H1 (cell line): ENCODE measurements around the gene LRRC4C. TPM values are rescaled to one million over a fixed set of nuclear protein-coding genes. Genes with fewer than 3 reads are reported as not detected.

Experiments used
- CTCF ChIA-PET: fragments of 300-600 bp; sonication (Branson Sonifier 250); formaldehyde crosslinking; loops from one replicate; lab custom pipeline; 2021; ENCODE audit not compliant: partially characterized antibody; lab: Charles Lee
- POLR2A ChIA-PET: fragments of 300-600 bp; sonication (Branson Sonifier 250); formaldehyde crosslinking; loops from one replicate; lab custom pipeline; 2021; ENCODE audit warnings: inconsistent platforms; ENCODE audit not compliant: partially characterized antibody; lab: Charles Lee
- DNase-seq, 2 experiments: peaks; one replicate each; pipeline versions ENCODE4 v3.0.0 to v3.0.0-alpha.2; 2010 to 2022; ENCODE audit warnings: low spot score in 2 of 2, low read depth in 1 of 2, mixed read lengths in 1 of 2
- FAIRE-seq: peaks from 2 replicates; lab custom pipeline; 2011; peaks lifted over from hg19 to GRCh38; lab: Jason Lieb, UNC
- H2AFZ ChIP-seq: 2 replicates; pipeline ENCODE4 v1.8.1; 2012; ENCODE audit warnings: low read length, inconsistent platforms
- H2AK5ac ChIP-seq: 2 replicates; pipeline ENCODE4 v1.6.1; 2013; ENCODE audit warnings: low read depth, low read length
- H2BK120ac ChIP-seq: replicated peaks from 2 replicates; pipeline ENCODE3; 2013; ENCODE audit warnings: low read depth, low read length, inconsistent platforms
- H2BK12ac ChIP-seq: 2 replicates; pipeline ENCODE4 v1.6.1; 2013; ENCODE audit warnings: low read depth, low read length
- H2BK15ac ChIP-seq: 2 replicates; pipeline ENCODE4 v1.6.1; 2013; ENCODE audit warnings: low read length
- H2BK20ac ChIP-seq: 2 replicates; pipeline ENCODE4 v1.6.1; 2013; ENCODE audit warnings: low read length
- H2BK5ac ChIP-seq: 2 replicates; pipeline ENCODE4 v1.6.1; 2013; ENCODE audit warnings: low read depth, low read length
- H3K14ac ChIP-seq: 2 replicates; pipeline ENCODE4 v1.6.1; 2013; ENCODE audit warnings: inconsistent platforms; ENCODE audit not compliant: insufficient read length
- H3K18ac ChIP-seq: 2 replicates; pipeline ENCODE4 v1.6.1; 2013; ENCODE audit warnings: low read length; ENCODE audit errors: extremely low read depth
- H3K23ac ChIP-seq: 2 replicates; pipeline ENCODE4 v1.6.1; 2013; ENCODE audit warnings: inconsistent platforms; ENCODE audit not compliant: insufficient read length
- H3K23me2 ChIP-seq: 2 replicates; pipeline ENCODE4 v1.6.1; 2013; ENCODE audit warnings: low read depth, low read length
- H3K27ac ChIP-seq: 2 replicates; pipeline ENCODE4 v1.6.1; 2011; ENCODE audit warnings: low read depth, low read length, inconsistent platforms
- H3K27me3 ChIP-seq, 4 experiments: replicated peaks in 1 of 4; 1 replicate in 1 of 4; 2 replicates in 3 of 4; pipeline versions ENCODE4 v1.6.1 to v1.8.1; 2011 to 2013; ENCODE audit warnings: low read length in 3 of 4, mild to moderate bottlenecking in 3 of 4, inconsistent platforms in 2 of 4, mixed read lengths in 2 of 4, moderate library complexity in 1 of 4; ENCODE audit not compliant: control insufficient read depth in 3 of 4, insufficient read depth in 3 of 4; ENCODE audit errors: extremely low read depth in 1 of 4
- H3K36me3 ChIP-seq, 4 experiments: 2 replicates each; pipeline versions ENCODE4 v1.6.1 to v1.8.1; 2011 to 2013; ENCODE audit warnings: mild to moderate bottlenecking in 4 of 4, low read length in 3 of 4, moderate library complexity in 2 of 4, control low read depth in 1 of 4, inconsistent platforms in 1 of 4; ENCODE audit not compliant: insufficient read depth in 4 of 4, control insufficient read depth in 2 of 4
- H3K4ac ChIP-seq: replicated peaks from 2 replicates; pipeline ENCODE3; 2013; ENCODE audit warnings: low read length, low read depth, mixed read lengths, inconsistent platforms; ENCODE audit not compliant: insufficient read length
- H3K4me1 ChIP-seq, 4 experiments: replicated peaks in 1 of 4; 1 replicate in 1 of 4; 2 replicates in 3 of 4; pipeline versions ENCODE4 v1.6.1 to v1.8.1; 2011 to 2013; ENCODE audit warnings: low read length in 3 of 4, inconsistent platforms in 2 of 4, mixed read lengths in 1 of 4; ENCODE audit not compliant: insufficient read depth in 4 of 4, control insufficient read depth in 3 of 4
- H3K4me2 ChIP-seq, 2 experiments: 2 replicates each; pipeline versions ENCODE4 v1.6.1 to v1.8.1; 2011 to 2013; ENCODE audit warnings: low read depth in 2 of 2, low read length in 2 of 2, control low read depth in 1 of 2, inconsistent platforms in 1 of 2, mild to moderate bottlenecking in 1 of 2; ENCODE audit not compliant: insufficient read depth in 1 of 2
- H3K4me3 ChIP-seq, 4 experiments: fragments of 200-600, 300-600 bp in 1 of 4; sonication (generic), shearing (Covaris generic), sonication (Bioruptor Twin) in 1 of 4; 2 replicates each; pipeline versions ENCODE4 v1.5.1 to v1.8.1; 2011 to 2016; ENCODE audit warnings: low read length in 4 of 4, low read depth in 3 of 4, control low read depth in 2 of 4, inconsistent platforms in 2 of 4, mild to moderate bottlenecking in 2 of 4, mixed read lengths in 1 of 4, moderate library complexity in 1 of 4; ENCODE audit not compliant: insufficient read depth in 2 of 4; ENCODE audit errors: extremely low read depth in 1 of 4
- H3K56ac ChIP-seq: replicated peaks from 2 replicates; pipeline ENCODE3; 2013; ENCODE audit warnings: low read depth, mild to moderate bottlenecking, mixed read lengths, low read length, inconsistent platforms; ENCODE audit not compliant: insufficient read length
- H3K79me1 ChIP-seq: 2 replicates; pipeline ENCODE4 v1.6.1; 2013; ENCODE audit warnings: low read depth, low read length, control low read depth
- H3K79me2 ChIP-seq, 2 experiments: 2 replicates each; pipeline versions ENCODE4 v1.6.1 to v1.8.1; 2012 to 2013; ENCODE audit warnings: low read length in 2 of 2, mild to moderate bottlenecking in 2 of 2, inconsistent platforms in 1 of 2; ENCODE audit not compliant: insufficient read depth in 2 of 2, control insufficient read depth in 1 of 2
- H3K9ac ChIP-seq, 4 experiments: replicated peaks in 1 of 4; 1 replicate in 1 of 4; 2 replicates in 3 of 4; pipeline versions ENCODE4 v1.6.1 to v1.8.1; 2011 to 2013; ENCODE audit warnings: low read depth in 3 of 4, low read length in 3 of 4, control low read depth in 2 of 4, mild to moderate bottlenecking in 2 of 4, moderate library complexity in 2 of 4, inconsistent platforms in 1 of 4; ENCODE audit errors: extremely low read depth in 1 of 4
- H3K9me3 ChIP-seq, 2 experiments: 2 replicates each; pipeline versions ENCODE4 v1.6.1 to v1.8.1; 2012 to 2013; ENCODE audit warnings: mild to moderate bottlenecking in 2 of 2, moderate library complexity in 2 of 2, control low read depth in 1 of 2, inconsistent platforms in 1 of 2, low read depth in 1 of 2, low read length in 1 of 2, mixed read lengths in 1 of 2; ENCODE audit not compliant: insufficient read depth in 2 of 2
- H4K20me1 ChIP-seq, 2 experiments: replicated peaks in 1 of 2; 2 replicates each; pipeline versions ENCODE3 to v1.8.1; 2011 to 2013; ENCODE audit warnings: inconsistent platforms in 2 of 2, low read length in 2 of 2, mild to moderate bottlenecking in 1 of 2; ENCODE audit not compliant: insufficient read depth in 2 of 2, control insufficient read depth in 1 of 2
- H4K5ac ChIP-seq: 2 replicates; pipeline ENCODE4 v1.6.1; 2013; ENCODE audit warnings: low read length, low read depth, mixed read lengths, inconsistent platforms; ENCODE audit not compliant: insufficient read length
- H4K8ac ChIP-seq: 2 replicates; pipeline ENCODE4 v1.8.0; 2013; ENCODE audit warnings: mild to moderate bottlenecking, moderate library complexity, low read length, inconsistent platforms; ENCODE audit not compliant: insufficient read depth; ENCODE audit errors: extremely low read depth
- H4K91ac ChIP-seq: replicated peaks from 2 replicates; pipeline ENCODE3; 2013; ENCODE audit warnings: low read length, mixed read lengths, inconsistent platforms; ENCODE audit not compliant: insufficient read length
- BCL11A ChIP-seq, 2 experiments: IDR thresholded peaks; one replicate each; pipeline ENCODE4 v1.6.1; 2011; ENCODE audit warnings: low read depth in 2 of 2, low read length in 2 of 2, mild to moderate bottlenecking in 2 of 2
- HDAC2 ChIP-seq, 2 experiments: fragments of 300-600 bp in 1 of 2; sonication (generic) in 1 of 2; IDR thresholded peaks; 2 replicates each; pipeline ENCODE4 v1.6.1; 2011 to 2012; ENCODE audit warnings: low read depth in 2 of 2, low read length in 2 of 2, mild to moderate bottlenecking in 2 of 2, moderate library complexity in 2 of 2, borderline replicate concordance in 1 of 2, inconsistent platforms in 1 of 2
- HDAC6 ChIP-seq: IDR thresholded peaks from one replicate; pipeline ENCODE4 v1.7.1; 2012; ENCODE audit warnings: low read depth, mild to moderate bottlenecking, inconsistent platforms, low read length, moderate library complexity
- KDM4A ChIP-seq: IDR thresholded peaks from one replicate; pipeline ENCODE4 v1.7.1; 2012; ENCODE audit warnings: low read depth, mild to moderate bottlenecking, moderate library complexity, low read length, inconsistent platforms; ENCODE audit not compliant: severe bottlenecking
- POU5F1 ChIP-seq: IDR thresholded peaks from 2 replicates; pipeline ENCODE4 v1.6.1; 2011; ENCODE audit warnings: low read depth, mild to moderate bottlenecking, low read length, moderate library complexity
- RAD21 ChIP-seq, 2 experiments: IDR thresholded peaks in 1 of 2; conservative IDR thresholded peaks in 1 of 2; 2 replicates each; pipeline ENCODE4 v1.6.1; 2011; ENCODE audit warnings: low read depth in 2 of 2, low read length in 2 of 2, improper control_type of control experiment in 1 of 2, inconsistent platforms in 1 of 2, mild to moderate bottlenecking in 1 of 2, moderate library complexity in 1 of 2
- SAP30 ChIP-seq: fragments of 300-600 bp; sonication (generic); IDR thresholded peaks from 2 replicates; pipeline ENCODE4 v1.7.1; 2012; ENCODE audit warnings: low read length, moderate library complexity, mild to moderate bottlenecking, inconsistent platforms; ENCODE audit not compliant: insufficient read depth, insufficient replicate concordance
- SIRT6 ChIP-seq: IDR thresholded peaks from one replicate; pipeline ENCODE4 v1.7.1; 2012; ENCODE audit warnings: low read length, inconsistent platforms
- SP1 ChIP-seq: IDR thresholded peaks from 2 replicates; pipeline ENCODE4 v1.6.1; 2011; ENCODE audit warnings: low read depth, low read length
- SP4 ChIP-seq: IDR thresholded peaks from 2 replicates; pipeline ENCODE4 v1.6.1; 2012; ENCODE audit warnings: low read length, inconsistent platforms
- TAF1 ChIP-seq: IDR thresholded peaks from 2 replicates; pipeline ENCODE4 v1.6.1; 2011; ENCODE audit warnings: mild to moderate bottlenecking, low read depth, low read length
- TAF7 ChIP-seq: optimal IDR thresholded peaks from 2 replicates; pipeline ENCODE3; 2011; ENCODE audit warnings: low read depth, mild to moderate bottlenecking, inconsistent platforms, low read length, moderate library complexity, borderline replicate concordance
- ZNF274 ChIP-seq: IDR thresholded peaks from 2 replicates; pipeline ENCODE4 v1.7.0; 2012; ENCODE audit warnings: low read length, borderline replicate concordance; ENCODE audit errors: extremely low read depth
- WGBS, 2 experiments: shearing (Covaris generic) in 1 of 2; methylation state at CpG; one replicate each; pipeline versions ENCODE4 v1.1.6 to v1.1.7; 2013 to 2015; ENCODE audit warnings: low lambda C conversion rate in 2 of 2, mixed read lengths in 2 of 2, inconsistent platforms in 1 of 2, low coverage in 1 of 2, missing lambda C conversion rate in 1 of 2; ENCODE audit not compliant: insufficient replicate concordance in 2 of 2, insufficient coverage in 1 of 2, insufficient read length in 1 of 2; ENCODE audit errors: extremely low coverage in 1 of 2, missing lambda C conversion rate in 1 of 2; 5-methylcytosine and 5-hydroxymethylcytosine counted together
- polyA plus RNA-seq, 7 experiments: library from polyadenylated mRNA; depleted of rRNA in 3 of 7; stranded (reverse) in 5 of 7; unstranded in 2 of 7; fragments of >200 nt in 5 of 7; fragments of 200-250 nt in 2 of 7; gene quantifications; 1 replicate in 5 of 7; 2 replicates in 1 of 7; 4 replicates in 1 of 7; pipeline versions ENCODE4 v1.2.1 to v1.2.3, GENCODE V29; 2011 to 2013; ENCODE audit warnings: missing spikeins in 2 of 7, mixed read lengths in 2 of 7
- total RNA-seq: library from RNA; stranded (reverse); fragmentation: NEBNext Ultra II Directional; extraction: Animal tissue kit (Norgen Biotek cat#: 25700); gene quantifications from 2 replicates; pipeline ENCODE4 v1.2.1, GENCODE V29; 2021
- TF ChIP-seq, protein P1 (sequence below): IDR thresholded peaks from 2 replicates; pipeline ENCODE4 v1.6.1; 2012; ENCODE audit warnings: inconsistent platforms

LRRC4C gene
- total and polyA plus RNA-seq, 2 of the 8 experiments (the other 6 are each of a cell fraction or from before 2014, with no cell fraction given), result 0.23 to 2.2 TPM

DNA sequence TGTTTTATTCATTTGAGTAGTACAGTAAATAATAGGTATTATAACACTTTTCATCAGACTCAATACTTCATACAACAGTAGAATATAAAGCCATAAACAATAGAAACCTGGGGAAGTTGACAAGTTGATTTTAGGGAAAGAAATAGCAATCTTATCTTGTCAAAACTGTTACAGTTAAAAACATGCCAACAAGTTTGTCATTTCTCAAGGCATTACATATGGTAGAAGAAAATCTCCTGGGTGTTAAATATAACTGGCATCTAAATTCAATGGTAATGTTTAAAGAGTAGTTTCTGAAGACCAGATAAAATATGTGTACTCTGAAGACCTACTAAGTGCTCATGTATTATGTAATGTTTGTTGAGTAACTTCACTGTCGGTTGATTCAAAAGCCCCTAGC, 75.1 kb downstream of the LRRC4C start:
- POLR2A ChIA-PET, result no interaction called here
- 82% methylated on average over 1 of the region's 1 CpG; no CpG with 5 or more reads in 1 of the 2 experiments for WGBS, 2 experiments
- no peak overlapping the region for H3K14ac ChIP-seq
- no peak for TF ChIP-seq HDAC6
- no peak for TF ChIP-seq TAF7
- TF ChIP-seq TAF1, result no peak
- TF ChIP-seq HDAC2 (IDR thresholded peaks at IDR 0.05; ENCODE audit: borderline replicate concordance in 1 of 2, low read depth in 2 of 2, low read length in 2 of 2), result no peak
- TF ChIP-seq SP1, result no peak
- no peak for TF ChIP-seq RAD21 (IDR thresholded peaks at IDR 0.05 in 1 of 2, conservative IDR thresholded peaks at IDR 0.05 in 1 of 2; ENCODE audit: low read depth in 2 of 2, low read length in 2 of 2)
- TF ChIP-seq, protein P1, sequence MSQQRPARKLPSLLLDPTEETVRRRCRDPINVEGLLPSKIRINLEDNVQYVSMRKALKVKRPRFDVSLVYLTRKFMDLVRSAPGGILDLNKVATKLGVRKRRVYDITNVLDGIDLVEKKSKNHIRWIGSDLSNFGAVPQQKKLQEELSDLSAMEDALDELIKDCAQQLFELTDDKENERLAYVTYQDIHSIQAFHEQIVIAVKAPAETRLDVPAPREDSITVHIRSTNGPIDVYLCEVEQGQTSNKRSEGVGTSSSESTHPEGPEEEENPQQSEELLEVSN, result no peak
- no peak for TF ChIP-seq KDM4A
- no peak for TF ChIP-seq POU5F1
- TF ChIP-seq ZNF274, result no peak
- no peak for TF ChIP-seq SIRT6
- TF ChIP-seq SP4, result no peak
- TF ChIP-seq BCL11A (IDR thresholded peaks at IDR 0.05; ENCODE audit: low read depth in 2 of 2, low read length in 2 of 2), result no peak
- TF ChIP-seq SAP30, result no peak

More for the DNA sequence above, 75.1 kb downstream of the LRRC4C start:
- no peak overlapping the region for H2BK120ac ChIP-seq
- no peak overlapping the region for H2BK15ac ChIP-seq
- no peak overlapping the region for H3K4ac ChIP-seq
- H4K20me1 ChIP-seq, result no peaks in the 10 kb centered on the region
- no peak overlapping the region for H4K91ac ChIP-seq
- no peak overlapping the region for H3K56ac ChIP-seq
- H2AFZ ChIP-seq, result no peak overlapping the region
- CTCF ChIA-PET, result no interaction called here
- H2BK12ac ChIP-seq, result no peak overlapping the region
- H2BK20ac ChIP-seq, result no peak overlapping the region
- no peaks in the 10 kb centered on the region for H3K23me2 ChIP-seq
- no peaks in the 10 kb centered on the region for H3K79me1 ChIP-seq
- no peak overlapping the region for H2BK5ac ChIP-seq
- peaks cover 0 to 5% (median 2%) of the 10 kb centered on the region in 4 experiments; a peak in 2 of 7 replicates for H3K4me1 ChIP-seq
- H3K79me2 ChIP-seq, result no peaks in the 10 kb centered on the region
- no peak overlapping the region for H3K18ac ChIP-seq
- FAIRE-seq (no peak), DNase-seq (no peak)
- H3K9me3 ChIP-seq, result no peaks in the 10 kb centered on the region
- H3K23ac ChIP-seq, result no peak overlapping the region
- no peak overlapping the region for H4K5ac ChIP-seq
- H3K9ac ChIP-seq, result no peak overlapping the region
- H2AK5ac ChIP-seq, result no peak overlapping the region
- H3K27ac ChIP-seq, result no peak overlapping the region
- no peaks in the 10 kb centered on the region for H3K27me3 ChIP-seq
- H3K36me3 ChIP-seq, result no peaks in the 10 kb centered on the region
- H4K8ac ChIP-seq, result no peak overlapping the region
- no peak overlapping the region for H3K4me3 ChIP-seq
- no peak overlapping the region for H3K4me2 ChIP-seq
